NCI-H446 (cell line): ENCODE results near the gene ALDH8A1.

Source experiments
- DNase-seq, 2 experiments: peaks; one replicate each; lab custom pipeline; 2025; lab: John Stamatoyannopoulos, UW

The ALDH8A1 gene

DNA sequence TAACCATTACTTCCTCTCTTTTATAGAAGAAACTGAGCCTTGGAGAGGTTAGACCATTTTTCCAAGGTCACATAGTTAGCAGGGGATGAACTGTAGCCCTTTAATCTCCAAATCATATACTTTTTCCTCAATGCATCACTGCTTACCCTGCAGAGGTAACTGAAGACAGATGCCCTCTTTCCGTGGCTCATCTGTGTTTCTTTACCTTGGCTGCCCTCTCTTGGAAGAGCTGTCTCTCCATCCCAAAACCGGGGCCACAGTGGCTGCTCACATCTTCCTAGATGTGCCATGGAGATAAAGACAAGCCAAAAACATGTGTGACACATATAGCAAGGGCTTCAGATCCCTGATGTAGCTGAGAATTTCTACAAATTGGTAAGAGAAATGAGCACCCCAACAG lies 581 bp upstream of the ALDH8A1 start:
- DNase-seq = no peak

DNA sequence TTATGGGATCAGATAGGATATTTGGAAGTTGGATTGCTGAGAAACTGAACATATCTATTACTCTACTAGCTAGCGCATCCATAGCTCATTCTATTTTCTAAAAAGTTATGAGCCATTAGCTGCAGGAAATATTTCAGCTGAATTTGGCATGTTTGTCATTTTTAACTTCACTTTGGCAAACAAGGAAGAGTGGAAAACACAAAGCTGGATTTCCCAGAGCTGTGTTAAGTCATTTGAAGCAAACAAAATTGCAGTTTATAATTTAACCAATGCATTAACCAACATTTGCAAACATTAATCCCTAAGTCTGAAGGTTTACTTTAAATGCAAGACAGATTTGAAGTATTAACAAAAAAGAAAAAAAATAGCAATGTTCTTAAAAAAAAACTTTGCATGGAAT lies 1.2 kb downstream of the ALDH8A1 start:
- no peak for DNase-seq

DNA sequence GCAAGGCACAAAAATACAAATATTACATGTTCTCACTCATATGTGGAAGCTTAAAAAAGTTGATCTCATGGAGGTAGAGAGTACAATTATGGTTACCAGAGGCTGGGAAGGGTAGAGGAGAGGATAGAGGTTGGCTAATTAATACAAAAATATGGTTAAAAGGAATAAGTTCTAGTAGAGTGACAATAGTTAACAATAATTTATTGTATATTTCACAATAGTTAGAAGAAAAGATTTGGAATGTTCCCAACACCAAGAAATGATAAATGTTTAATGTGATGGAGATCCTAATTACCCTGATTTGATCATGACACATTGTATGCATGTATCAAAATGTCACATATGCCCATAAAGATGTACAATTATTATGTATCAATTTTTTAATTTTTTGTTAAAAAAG lies 1.8 kb downstream of the ALDH8A1 start:
- no peak for DNase-seq

DNA sequence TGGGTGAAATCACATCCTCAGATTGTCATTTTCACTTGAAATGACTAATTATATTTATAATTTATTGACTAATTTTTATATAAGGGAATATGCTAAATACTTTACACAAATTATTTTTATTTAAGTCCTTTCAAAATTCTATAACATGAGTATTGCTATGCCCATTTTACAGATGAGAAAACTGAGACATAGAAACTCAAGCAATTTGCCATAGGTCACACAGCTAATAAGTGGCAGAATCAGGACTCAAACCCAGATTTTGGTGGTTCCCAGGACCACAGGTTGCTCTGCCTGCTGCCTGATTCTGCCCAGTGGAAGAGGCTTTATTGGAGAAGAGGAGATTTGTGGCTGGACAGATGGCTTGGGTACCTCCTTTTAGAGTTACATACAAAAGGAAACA lies 4.9 kb downstream of the ALDH8A1 start:
- no peak for DNase-seq

DNA sequence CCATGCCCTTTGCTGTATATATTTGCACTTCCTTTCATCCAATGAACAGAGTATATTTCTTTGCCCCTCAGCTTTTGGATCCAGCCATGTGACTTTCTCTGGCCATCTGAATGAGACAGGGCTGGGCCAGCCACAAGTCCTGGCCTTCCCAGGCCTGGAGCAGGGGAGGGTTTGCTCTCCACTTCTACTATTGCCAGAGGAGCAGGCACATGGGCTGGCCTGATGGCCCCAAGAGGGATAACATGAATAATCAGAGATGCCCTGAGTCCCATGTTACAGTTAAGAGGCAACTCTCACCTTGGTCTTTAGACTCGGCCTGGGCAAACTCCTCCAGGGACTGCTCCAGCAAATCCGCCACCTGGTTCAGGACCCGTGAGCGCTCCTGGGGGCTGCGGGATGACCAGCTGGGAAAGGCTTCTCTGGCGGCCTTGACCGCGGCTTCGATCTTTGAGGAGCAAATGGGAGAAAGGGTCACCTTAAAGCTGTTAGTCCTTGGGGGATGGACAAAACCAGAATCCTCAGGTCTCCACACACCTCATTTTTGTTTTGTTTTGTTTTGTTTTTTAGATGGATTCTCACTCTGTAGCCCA lies 6.3 kb downstream of the ALDH8A1 start:
- DNase-seq = no peak

DNA sequence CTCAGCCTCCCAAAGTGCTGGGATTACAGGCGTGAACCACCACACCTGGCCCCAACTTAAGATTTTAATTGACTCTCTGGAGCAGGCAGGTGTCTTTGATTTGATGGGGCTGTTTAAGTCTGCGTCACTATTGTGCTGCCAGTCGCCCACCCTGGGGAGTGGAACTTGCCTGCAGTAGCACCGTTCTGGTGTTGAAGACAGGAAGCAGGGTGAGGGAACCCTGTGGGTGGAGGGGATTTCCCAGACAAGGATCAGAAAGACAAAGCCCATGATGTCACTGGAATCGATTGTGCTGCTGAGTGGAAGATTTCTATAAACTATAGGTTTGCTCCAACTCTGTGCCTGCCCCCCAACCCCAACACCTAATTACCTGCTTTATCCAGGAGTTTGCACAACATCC lies 11.0 kb downstream of the ALDH8A1 start:
- no peak for DNase-seq

DNA sequence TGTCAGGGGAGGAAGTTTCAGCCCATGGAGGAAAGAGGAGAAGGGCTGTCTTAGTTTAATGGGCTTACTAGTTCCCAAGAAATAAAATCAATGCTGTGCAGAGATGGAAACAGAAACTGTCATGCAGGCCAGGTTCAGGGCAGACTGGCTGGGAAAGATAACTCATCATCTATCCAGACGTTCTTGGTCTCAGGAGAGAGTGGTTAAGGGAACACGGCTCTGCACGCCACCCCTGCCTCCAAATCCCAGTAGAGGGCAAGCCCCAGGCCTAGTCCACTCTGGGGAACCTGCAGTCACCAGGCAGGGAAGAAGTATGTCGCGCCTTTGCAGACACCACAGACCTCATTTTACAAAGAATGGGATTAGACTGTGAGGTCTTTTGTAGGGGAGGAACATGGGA lies 12.5 kb downstream of the ALDH8A1 start:
- no peak for DNase-seq

DNA sequence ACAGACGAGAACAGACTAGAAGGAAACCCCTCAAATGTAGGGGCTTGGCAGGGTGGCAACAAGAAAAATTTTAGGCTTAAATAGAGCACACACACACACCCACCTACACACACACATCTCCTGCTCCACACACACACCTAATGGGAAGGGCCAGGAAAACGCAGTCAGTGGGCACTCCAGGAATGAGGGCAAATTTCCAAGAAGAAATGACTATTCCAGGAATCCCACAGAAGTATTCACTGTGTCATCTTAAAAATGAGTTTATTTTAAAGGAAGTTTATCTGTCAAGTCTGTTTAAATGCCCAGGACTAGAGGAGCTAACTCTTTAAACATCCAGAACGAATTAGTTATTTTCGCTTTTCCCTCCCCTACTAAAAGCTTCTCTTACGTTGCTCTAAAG lies 13.0 kb downstream of the ALDH8A1 start:
- DNase-seq = no peak

DNA sequence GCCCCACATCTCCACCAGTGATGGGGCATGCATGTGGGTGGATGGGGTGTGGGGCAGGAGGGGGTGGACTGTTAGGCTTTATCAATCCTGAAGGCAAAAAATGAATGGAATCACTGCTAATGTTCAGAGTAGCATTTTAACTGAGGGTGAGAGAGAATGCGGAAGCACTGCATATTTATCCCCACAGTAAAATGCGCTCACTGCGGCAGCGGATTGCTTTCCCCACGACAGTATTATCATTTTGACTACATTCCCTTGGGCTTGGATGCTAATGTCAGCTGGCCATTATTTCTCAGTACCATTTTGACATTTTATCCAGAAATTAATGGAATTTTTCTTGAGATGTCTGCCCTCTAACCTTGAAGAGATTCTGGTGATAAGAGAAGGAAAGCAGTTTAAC lies 13.4 kb downstream of the ALDH8A1 start:
- DNase-seq = no peak

DNA sequence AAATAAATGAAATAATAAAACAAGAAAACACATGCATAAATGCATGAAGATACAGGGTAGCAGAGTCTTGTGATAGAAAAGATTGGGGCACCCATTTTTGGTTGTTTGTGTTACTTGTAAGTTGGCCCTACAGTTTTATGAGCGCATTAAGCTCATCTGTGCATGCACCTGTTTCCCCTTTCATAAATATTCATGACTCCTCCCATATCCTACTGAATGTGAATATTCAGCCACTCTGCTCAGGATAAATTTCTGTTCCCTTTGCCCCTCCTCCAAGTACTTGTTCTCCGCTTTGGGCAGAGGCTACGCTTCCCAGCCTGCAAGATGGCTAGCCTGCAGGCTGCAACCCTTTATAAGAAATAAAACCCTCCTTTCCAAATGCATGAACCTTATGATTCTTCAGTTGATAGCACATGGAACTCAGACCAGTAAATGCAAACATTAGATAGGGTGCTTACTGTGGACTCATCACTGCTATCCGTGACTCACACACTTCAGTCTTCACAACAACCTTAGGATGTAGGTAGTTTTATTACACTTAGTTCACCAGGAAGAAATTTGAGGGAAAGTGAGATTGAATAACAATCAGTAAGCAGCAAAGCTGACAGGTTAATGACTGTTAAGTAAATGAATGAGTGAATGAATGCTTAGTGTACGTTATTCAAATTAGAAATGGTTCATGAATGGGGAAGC lies 15.0 kb downstream of the ALDH8A1 start:
- DNase-seq = no peak

DNA sequence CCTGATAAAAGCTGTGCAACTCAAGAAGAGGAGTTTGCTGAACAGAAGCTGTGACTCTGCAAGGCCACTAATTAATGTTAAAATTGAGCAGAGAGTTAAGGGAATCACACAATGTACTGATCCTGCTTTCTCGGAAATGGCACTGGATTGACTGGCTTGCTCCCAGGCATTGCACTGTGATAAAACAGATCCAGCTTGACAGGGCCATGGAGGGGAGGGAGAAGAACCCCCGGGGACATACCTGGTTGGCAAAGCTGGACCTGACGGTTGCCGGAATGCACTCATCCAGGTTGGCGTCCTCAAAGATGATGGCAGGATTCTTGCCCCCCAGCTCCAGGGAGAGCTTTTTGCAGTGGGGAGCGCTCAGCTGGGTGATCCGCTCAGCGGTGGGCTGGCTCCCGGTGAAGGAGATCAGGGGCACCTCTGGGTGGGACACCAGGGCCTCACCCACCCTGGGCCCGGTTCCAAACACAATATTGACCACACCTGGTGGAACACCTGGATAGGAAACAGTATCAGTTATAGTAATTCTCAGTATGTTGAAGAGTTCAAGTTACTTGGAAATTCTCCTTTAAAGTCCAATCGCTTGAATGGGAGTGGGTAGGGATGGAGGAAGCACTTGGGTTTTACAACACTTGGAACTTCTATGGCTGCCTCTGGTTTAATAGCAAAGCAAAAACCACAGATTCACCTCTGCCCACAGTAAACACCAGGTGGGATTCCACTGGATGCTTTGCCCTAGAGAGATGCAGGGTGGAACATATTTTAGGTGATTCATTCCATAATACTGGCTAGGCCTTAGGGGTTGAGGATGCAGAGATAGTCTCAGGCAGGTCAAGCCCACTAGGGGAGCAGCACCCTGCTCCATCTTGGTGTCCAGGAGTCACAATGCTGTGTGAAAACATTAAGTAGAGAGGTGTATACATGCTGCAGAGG lies 17.1 kb downstream of the ALDH8A1 start:
- DNase-seq = no peak

DNA sequence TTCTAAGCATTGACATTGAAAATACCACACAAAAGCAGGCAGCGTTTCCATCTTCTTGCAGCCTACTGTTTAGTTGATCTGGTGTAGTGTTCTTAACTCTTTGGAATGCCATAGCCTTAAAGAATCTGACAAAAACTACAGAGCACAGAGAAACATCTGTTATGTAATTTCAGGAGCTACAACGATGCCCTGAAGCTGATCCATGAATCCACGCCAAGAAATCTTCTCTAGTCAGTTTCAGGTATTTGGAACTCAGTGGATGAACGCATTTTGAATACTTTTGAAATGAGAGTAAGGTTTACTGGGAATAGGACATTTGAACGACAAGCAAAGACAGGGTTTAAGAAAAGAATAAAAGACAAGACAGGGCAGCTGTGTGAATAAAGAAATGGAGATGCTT lies 17.8 kb downstream of the ALDH8A1 start:
- no peak for DNase-seq

DNA sequence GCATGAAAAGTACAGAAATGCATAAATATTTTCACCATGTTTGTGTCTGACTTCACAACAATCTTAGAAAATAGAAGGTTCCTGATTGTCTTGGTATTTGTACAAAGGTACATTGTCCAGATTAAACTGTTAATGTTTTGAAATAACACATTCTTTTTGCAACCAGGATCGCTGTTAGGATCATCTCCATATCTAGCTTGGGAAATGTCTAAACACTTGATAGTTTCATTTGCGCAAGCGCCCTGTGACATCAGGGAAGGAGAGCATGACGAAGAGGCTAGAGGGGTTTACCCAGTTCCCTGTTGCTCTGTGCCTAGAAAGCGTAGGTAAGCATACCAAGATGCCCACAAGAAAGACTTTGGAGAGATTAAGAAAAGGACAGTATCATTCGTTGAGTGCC lies 19.4 kb downstream of the ALDH8A1 start:
- no peak for DNase-seq

DNA sequence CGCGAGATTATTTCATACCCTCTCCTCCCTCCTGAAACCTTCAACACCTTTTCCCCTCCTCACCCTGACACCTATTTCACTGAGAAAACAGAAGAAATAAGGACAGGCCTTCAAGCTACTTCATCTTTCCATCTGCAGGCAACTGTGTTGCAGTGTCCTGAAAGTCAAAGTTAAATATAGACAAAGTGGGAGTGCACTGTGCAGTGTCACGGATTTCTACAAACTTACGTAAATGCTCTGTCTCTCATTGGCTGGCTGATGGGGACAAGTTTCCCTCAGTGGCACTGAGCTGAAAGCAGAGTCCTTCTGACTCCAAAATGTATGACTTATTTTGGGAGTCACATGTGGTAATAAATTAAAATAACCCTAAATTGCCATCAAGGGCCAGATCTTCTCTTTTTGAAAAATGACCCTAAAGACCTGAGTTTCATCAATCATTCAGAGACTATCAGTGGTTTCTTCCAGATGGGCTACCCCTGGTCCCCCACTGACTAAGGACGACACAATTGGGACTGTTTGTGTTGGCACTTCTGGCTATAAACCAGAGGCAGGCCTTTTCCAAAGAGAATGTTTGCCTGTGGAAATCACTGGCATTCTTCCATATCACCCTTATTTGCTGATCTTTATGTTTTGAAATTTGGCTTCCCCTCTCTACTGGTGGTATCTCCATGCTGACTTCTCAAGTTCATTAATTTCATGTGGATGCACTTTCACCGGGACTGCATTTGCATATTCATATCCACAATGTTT lies 21.6 kb downstream of the ALDH8A1 start:
- peak in 1 of 2 experiments; percentile 1 for DNase-seq

DNA sequence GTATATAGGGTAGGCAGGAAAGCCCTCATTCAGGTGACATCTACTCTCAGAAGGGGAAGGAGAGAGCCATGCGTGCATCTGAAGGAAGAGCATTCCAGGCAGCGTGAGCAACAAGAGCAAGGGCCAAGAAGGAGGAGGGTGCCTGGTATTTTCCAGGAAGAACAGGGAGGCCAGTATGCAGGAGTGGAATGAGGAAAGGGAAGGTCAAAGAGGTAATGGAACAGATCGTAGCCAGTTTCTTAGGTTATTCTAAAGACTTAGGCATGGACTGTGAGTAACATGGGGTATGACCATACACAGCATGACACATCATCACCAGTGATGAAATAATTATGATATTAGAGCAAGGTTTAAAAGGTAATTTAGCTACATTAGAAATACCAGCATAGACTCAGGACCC lies 24.1 kb downstream of the ALDH8A1 start:
- DNase-seq = no peak

DNA sequence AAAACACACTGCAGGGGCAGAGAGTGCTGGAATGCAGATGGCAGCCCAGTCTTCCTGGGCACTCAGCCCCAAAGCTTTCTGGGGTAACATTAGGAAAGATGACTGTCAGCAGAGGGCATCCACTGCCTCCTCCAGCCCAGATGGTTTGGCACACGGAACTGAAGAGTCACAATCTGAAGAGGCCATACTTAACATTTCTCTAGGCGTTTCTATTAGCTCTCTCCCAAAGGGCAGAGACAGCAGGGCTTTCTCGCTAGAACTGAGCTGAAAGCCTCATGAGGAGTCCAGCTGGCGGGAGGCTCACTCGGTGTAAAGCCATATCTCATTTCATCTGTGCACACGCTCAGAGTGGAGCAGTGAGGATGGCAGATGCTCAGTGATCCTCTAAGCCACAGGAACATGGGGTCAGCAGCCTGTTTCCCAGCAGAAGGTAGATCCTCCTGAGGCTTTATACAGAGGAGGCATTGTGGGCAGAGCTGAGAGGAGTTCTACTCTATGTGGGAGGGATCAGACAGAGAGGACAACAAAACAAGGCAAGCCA lies 28.1 kb downstream of the ALDH8A1 start:
- peak in 1 of 2 experiments; percentile 47 for DNase-seq

DNA sequence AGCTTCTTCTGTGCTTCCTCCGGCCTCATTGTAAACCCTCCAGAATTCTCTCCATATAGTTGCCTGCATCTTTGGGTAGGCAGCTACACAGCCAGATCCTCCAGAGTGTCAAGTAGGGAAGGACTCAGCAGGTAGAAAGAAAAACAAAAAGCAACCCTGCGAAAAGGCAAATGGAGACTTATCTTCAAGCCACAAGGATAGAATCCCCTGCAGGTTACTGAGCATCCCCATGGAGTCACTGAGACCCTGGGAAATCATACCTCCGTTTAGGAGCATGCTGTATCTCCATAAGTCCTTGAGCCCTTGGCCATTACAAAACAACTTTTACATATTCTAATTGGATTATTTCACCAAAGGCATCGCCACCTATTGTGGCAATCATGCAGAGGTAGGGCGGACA lies 28.6 kb downstream of the ALDH8A1 start:
- no peak for DNase-seq

DNA sequence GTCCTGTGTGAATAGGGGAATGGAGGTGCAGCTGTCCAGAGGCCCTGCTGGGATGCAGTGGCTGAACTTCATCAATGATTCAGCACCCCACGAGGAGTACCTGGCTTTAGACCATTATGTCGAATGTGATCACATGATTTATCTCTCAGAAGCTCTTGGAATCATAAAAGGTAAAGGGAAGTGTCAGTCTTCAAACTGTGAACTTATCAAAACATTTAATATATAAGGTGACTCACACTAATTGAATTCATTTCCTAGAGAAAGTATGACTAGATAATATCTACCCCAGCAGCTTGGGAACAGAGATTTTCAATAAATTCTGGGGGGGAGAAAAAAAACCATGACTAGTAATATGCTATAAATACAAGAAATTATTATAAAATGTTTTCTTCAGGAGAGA lies 29.5 kb downstream of the ALDH8A1 start:
- DNase-seq = no peak

DNA sequence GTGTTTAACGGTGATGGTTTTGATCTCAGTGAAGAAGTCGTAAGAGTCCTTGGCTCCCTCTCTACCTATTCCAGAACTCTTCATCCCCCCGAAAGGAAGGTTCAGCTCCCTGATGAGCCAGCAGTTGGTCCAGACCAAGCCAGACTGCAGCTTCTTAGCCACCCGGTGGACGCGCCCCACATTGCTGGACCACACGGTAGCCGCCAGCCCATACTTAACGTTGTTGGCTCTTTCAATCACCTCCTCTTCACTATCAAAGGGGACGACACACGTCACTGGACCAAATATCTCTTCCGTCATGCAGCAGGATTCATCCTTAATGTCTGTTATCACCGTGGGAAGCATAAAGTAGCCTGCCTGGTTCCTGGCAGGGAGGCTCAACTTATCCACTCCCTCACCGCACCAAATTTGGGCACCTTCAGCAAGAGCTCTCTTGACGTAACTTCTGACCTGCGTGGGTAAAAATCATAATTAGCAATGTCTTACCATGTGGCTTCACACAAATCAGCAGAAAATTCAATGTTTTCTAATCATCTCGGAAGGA lies 31.4 kb downstream of the ALDH8A1 start:
- DNase-seq = no peak

DNA sequence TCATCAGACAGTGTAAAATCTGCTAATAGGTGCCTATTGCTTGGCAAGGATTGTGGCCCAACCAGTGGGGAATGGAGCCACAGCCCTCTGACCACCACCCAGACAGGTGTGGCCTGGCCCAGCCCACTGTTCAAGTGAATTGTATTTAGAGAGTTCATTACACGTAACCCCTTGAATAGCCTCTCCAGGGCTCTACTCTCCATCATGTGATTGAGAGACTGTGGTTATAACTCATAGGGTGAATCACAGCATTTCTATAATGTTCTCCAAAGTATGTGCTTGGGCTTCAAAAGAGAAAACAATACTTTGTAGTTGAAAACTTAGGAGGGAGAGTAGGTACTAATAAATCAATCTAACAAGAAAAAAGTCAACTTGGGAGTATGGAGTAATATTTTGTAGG lies 38.4 kb downstream of the ALDH8A1 start:
- no peak for DNase-seq

DNA sequence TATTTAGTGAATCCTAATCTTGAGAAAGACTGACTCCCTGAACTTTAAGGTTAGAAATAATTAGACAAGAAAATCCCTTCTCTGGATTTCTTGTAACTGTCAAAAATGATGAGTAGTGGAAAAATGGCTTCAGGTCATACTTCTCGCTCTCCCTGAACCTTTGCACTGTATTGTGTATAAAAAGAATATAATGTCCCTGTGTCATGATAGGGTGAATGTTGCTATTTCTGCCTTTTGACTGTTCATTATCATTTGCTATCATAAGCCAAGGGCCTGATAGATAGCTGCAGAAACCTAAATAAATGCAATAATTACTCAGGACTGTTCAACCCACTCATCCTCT lies 39.3 kb downstream of the ALDH8A1 start:
- no peak for DNase-seq
